HG03575 (cell line): Measurements from ENCODE around the gene CRYL1.

Experiments used
- ATAC-seq: cut with Tn5 transposase; IDR thresholded peaks from one replicate; pipeline ENCODE4 v1.9.1; 2021; ENCODE audit not compliant: unreplicated experiment, insufficient number of reproducible peaks, low FRiP score; ENCODE audit errors: extremely low read depth

CRYL1 gene

GRCh38 chr13:20498129-20498528 is 27.5 kb downstream of the CRYL1 start:
- no peak for ATAC-seq

DNA sequence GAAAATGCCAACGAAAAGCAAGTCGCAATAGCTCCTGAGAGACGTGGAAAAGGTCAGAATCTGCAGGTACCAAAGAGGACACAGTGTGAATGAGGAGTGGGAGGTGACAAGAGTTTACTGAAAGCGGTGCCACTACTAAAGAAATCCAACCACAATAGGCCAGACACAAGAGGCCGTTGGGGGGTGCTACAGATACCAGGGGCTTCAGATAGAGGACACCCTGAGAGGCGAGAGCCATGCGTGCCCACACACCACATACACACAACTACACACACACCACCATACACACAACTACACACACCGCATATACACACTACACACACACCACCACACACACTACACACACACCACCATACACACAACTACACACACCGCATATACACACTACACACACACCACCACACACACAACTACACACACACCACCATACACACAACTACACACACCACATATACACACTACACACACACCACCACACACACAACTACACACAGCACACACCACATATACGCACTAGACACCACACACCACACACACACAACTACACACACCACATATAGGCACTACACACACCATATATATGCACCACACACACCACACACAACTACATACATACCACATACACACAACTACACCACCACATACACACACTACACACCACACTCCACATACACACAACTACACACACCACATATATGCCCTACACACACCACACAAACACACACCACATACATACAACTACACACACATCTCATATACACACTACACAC is 28.5 kb downstream of the CRYL1 start:
- ATAC-seq, result no peak

- no peak for ATAC-seq
Measured at GRCh38 chr13:20495087-20496023, 30.3 kb downstream of the CRYL1 start.

GRCh38 chr13:20494656-20495055 is 31.0 kb downstream of the CRYL1 start:
- no peak for ATAC-seq

DNA sequence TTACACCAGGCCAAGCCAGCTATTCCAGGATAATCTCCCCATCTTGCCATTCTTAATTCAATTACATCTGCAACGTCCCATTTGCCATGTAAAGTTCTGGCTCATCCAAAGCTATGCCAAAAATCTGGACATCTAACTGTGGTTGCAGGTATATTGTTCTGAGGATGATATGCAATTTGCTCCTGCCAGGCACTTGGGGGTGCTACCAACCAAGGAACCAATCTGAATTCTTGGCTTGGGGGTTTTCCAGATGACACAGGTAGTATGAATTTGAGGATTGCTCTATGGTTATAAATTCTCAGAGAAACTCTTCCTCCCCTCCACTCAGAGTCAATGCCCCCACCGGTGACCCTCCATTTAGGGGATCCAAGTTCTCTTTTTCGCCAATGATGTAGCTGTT is 33.0 kb downstream of the CRYL1 start:
- no peak for ATAC-seq

GRCh38 chr13:20491926-20492435 is 33.7 kb downstream of the CRYL1 start:
- no peak for ATAC-seq

- ATAC-seq, result no peak
Measured at GRCh38 chr13:20489185-20489820, 36.4 kb downstream of the CRYL1 start.

DNA sequence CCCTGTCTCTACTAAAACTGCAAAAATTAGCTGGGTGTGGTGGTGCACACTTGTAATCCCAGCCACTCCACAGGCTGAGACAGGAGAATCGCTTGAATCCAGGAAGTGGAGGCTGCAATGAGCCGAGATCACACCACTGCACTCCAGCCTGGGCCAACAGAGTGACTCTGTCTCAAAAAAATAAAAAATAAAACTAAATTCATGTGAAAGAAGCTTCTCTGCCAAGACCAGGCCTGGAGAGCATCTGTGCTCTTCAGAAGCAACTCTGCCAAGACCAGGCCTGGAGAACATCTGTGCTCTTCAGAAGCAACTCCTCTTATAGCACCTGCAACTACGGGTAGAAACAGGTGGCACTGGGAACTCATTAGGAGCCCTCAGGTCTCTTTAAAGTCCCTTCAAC is 37.7 kb downstream of the CRYL1 start:
- no peak for ATAC-seq

DNA sequence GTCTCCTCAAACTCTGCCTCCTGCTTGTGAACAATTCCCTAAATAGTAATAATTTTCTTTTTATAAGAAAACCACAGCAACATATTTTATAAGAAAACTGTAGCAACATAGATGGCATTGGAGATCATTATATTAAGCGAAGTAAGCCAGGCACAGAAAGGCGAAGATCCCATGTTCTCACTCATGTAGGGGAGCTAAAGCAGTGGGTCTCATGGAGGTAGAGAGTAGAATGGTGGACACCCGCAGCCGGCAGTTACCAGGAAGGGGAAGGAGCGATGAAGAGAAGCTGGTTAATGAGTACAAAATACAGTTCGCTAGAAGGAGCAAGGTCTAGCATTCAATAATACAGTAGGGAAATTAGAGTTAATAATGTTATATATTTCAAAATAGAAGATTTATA is 42.9 kb downstream of the CRYL1 start:
- no peak for ATAC-seq

DNA sequence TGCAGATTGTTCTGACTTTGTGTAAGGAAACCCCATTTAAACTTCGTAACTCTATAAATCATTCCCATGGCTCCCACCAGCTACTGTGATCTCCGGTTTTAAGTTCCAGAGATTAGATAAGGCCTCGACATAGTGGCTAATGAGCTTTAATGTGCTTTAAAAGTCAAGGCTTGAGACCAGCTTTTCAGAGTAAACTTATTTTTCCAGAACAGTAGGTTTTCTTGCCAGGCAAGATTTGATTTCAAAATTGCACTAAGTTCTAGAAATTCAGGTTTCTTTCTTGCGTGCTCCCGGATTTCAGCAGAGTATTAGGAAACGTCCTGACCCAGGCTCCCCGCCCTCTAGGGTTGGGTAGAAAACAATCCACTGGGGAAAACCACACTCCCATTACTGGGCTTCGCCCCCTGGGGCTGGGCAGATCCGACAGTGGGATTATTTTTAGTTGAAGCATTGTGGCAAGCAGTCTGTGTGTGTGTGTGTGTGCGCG is 43.3 kb downstream of the CRYL1 start:
- no peak for ATAC-seq

DNA sequence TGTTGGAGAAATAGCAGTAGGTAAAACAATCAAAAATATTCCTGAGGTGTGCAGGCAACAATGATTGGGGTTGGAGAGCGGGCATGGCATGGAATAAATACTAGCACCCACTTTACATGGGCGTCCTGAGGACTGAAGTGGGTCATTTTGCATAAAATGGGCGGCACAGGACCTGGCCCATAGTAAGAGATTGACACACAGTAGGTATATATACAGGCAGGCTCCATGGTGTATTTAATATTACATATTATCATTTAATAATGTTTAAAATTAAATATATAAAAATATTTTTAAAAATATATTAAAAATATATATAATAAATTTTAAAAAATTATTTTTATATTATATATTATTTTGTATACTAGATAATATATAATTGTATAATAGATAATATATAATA is 48.3 kb downstream of the CRYL1 start:
- ATAC-seq, result no peak

- ATAC-seq, result no peak
Measured at GRCh38 chr13:20475927-20476691, 49.5 kb downstream of the CRYL1 start.

GRCh38 chr13:20474515-20474914 is 51.1 kb downstream of the CRYL1 start:
- no peak for ATAC-seq

GRCh38 chr13:20473888-20474287 is 51.8 kb downstream of the CRYL1 start:
- no peak for ATAC-seq

- no peak for ATAC-seq
Measured at GRCh38 chr13:20473139-20473538, 52.5 kb downstream of the CRYL1 start.

DNA sequence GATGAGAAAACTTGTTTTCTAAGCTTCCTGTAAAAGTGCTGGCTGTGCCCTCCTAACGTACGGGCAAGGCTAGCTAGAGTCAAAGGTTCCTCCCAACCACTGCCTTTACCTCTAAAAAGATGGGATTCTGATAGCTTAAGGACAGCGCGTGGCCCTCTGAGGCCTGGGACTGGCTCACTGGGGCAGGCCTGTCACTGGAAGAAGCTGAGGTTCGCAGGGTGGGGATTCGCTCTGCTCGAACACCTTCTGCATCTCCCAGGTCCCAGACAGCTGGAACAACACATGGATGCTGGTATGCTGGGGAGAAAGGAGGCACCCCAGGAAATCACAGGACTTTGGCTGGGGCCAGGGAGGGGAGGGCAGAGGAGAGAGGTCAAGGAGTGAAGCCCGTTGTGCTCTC is 53.1 kb downstream of the CRYL1 start:
- no peak for ATAC-seq

DNA sequence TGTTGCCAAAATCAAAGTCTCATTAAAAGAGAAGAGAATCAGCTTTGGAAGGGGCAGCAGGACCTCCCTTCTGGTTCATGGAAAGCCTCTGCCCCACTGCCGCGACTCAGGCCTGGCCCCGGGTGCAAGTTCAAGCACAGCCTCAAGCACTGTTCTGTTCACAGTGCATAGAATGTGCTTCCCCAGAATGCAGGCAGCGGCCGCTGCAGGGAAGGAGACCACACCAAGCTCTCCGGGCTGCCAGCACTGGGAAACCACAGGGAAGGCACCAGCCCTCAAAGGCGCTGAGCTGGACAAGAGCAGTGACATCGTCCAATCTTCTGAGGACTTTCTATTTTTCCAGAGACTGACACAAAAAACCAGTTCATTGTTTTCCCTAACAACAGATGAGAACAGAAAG is 55.5 kb downstream of the CRYL1 start:
- no peak for ATAC-seq

DNA sequence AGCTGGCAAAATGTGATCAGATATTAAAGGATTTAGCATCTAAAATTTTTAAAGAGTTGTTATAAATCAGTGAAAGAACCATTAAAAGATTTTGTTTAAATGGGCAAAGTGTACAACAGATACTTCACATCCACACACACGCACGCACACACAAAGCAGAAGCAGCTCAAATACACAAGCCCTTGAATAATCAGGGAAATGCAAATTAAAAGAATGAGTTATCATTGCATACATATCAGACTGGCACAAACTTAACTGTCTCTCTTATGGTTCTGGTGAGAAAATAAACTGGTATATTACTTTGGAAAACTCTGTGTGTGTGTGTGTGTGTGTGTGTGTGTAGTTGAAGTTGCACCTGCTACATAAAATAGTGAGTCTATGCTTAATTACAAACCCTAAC is 59.3 kb downstream of the CRYL1 start:
- ATAC-seq, result no peak
